OCI-LY7 (cell line): ENCODE results near the gene AFDN.

Experiments used
- EZH2phosphoT487 ChIP-seq: fragments of 200-600 bp; sonication (generic); IDR thresholded peaks from 2 replicates; pipeline ENCODE4 v1.6.1; 2018; ENCODE audit warnings: low read depth, borderline replicate concordance, mild to moderate bottlenecking, mixed run types, antibody characterized with exemption, low read length, moderate library complexity, mixed read lengths
- TF ChIP-seq, protein P1 (sequence below): fragments of 200-600 bp; sonication (generic); conservative IDR thresholded peaks from 2 replicates; pipeline ENCODE4 v1.5.1; 2014; ENCODE audit warnings: mild to moderate bottlenecking, antibody characterized with exemption, low read length, moderate library complexity, mixed read lengths

GRCh38 chr6:167863897-167864296 lies 37.2 kb downstream of the AFDN start:
- TF ChIP-seq, protein P1, sequence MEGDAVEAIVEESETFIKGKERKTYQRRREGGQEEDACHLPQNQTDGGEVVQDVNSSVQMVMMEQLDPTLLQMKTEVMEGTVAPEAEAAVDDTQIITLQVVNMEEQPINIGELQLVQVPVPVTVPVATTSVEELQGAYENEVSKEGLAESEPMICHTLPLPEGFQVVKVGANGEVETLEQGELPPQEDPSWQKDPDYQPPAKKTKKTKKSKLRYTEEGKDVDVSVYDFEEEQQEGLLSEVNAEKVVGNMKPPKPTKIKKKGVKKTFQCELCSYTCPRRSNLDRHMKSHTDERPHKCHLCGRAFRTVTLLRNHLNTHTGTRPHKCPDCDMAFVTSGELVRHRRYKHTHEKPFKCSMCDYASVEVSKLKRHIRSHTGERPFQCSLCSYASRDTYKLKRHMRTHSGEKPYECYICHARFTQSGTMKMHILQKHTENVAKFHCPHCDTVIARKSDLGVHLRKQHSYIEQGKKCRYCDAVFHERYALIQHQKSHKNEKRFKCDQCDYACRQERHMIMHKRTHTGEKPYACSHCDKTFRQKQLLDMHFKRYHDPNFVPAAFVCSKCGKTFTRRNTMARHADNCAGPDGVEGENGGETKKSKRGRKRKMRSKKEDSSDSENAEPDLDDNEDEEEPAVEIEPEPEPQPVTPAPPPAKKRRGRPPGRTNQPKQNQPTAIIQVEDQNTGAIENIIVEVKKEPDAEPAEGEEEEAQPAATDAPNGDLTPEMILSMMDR = no peak
- TF ChIP-seq EZH2phosphoT487 = no peak
